ENCODE measurements around the gene CDC42BPG.
"Not testable (repeated sequence)": the region's sequence is repeated elsewhere in the genome, so short reads cannot be mapped to it uniquely, and the experiment has no call there.

The CDC42BPG gene

GRCh38 chr11:64850979-64851567 lies 6.6 kb upstream of the CDC42BPG start:
- peak; percentile 60 for DNase-seq (ENCODE audit: low read depth)

DNA sequence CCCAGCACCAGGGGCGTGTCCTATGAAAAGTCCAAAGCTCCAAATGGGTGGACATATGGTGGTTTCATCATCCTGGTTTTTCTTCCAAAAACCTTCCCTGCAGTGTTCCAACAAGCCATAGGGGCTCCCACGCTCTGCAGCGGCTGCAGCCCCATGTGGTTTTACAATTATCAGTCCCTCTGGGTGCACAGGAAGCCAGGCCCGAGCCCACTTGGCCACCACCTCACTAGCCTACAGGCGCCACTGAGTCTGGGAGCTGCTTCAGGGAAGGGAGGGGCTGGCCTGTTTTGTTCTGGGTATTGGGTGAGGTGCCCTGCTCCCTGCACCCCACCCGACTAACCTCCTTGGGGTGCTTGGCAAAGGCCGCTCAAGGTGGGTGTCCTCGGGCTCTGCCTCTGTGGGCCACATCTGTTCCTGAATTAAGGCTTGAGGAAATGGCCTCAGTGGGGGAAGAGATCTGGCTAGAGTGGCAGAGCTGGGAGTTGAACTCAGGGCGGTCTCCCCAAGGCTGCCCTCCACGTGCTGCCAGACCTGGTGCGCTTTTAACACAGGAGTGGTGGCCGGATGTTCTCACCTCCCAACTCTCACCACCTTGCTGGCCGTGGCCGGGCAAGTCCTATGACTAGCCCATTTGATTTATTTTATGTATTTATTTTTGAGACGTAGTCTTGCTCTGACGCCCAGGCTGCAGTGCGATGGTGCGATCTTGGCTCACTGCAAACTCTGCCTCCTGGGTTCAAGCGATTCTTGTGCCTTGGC lies 5.3 kb upstream of the CDC42BPG start:
- DNase-seq (ENCODE audit: low read depth) = no peak

DNA sequence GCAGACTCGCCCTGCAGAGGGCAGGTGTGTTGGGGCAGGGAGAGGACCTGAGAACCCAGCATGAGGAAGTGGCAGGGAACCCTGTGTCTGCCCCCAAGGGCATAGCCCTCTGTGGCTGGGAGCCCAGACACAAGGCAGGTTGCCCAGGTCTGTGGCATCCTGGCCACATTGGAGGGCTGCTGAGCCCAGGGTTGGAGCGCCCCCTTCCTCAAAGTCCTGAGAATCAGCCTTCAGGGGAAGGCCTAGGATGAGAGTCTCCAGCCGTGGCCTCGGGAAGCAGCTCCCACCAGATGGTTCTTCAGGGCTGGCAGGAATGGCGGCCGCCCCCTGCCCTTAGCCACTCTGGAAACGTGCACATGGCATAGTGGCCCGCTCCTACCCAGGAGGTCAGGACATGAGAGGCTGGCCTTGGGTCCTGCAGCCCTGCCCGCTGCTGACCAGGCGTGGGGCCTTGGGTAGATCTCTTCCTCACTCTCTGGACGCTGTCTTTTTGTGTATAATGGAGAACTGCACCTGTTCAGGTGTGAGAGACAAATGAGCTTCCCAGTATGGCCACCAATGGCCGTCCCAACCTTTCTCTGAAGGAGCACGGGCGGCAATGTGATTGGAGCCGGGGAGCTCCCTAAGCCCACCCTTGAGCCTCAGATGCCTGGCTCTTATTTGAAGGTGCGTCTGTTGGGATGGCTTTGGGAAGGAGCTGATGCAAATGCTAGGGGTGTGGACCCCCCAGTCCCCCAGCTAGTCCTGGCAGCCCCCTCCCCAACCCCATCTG lies 4.6 kb upstream of the CDC42BPG start:
- DNase-seq (ENCODE audit: low read depth) = no peak

GRCh38 chr11:64848214-64848825 lies 3.9 kb upstream of the CDC42BPG start:
- no peak for DNase-seq (ENCODE audit: low read depth)

GRCh38 chr11:64846998-64847666 lies 2.7 kb upstream of the CDC42BPG start:
- peak; percentile 79 for DNase-seq (ENCODE audit: low read depth)

- not testable (repeated sequence) for DNase-seq (ENCODE audit: low read depth)
Observed at GRCh38 chr11:64845776-64846129, 1.3 kb upstream of the CDC42BPG start.

- no peak for DNase-seq (ENCODE audit: low read depth)
Observed at GRCh38 chr11:64845129-64845775, 799 bp upstream of the CDC42BPG start.

DNA sequence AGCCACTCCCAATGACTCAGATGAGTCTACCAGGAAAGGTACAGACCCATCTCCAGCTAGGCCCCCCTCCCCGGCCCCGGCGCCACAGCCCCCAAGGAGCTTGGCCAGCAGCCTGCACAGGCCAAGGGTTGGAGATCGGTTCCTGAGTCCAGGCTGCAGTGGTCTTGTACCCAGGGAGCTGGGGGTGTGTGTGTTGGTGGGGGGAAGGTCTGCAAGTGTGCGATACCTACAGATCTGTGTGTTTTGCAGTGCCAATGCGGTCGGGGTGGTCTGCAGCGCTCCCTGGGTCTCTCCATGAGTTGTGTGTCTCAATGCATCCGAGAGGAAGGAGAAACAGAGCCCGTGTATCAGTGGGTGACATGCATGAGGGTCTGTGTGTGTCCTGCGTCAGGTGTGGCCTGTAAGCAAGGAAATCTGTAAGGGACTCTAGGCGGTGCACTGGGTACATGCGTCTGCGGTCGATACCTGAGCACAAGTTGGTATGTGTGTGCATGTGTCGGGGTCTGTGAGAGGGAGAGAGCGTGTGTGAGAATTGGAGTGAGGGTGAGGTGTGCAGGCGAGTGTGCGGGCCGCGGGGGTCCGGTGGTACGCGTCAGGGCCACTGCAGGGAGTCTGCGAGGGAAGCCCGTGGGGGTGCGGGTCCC lies 645 bp downstream of the CDC42BPG start:
- no peak for DNase-seq (ENCODE audit: low read depth)

GRCh38 chr11:64842851-64843685 lies 1.4 kb downstream of the CDC42BPG start:
- no peak for DNase-seq (ENCODE audit: low read depth)

- no peak for DNase-seq (ENCODE audit: low read depth)
Observed at GRCh38 chr11:64842366-64842759, 2.1 kb downstream of the CDC42BPG start.

- DNase-seq (ENCODE audit: low read depth) = no peak
Observed at GRCh38 chr11:64841592-64842365, 2.7 kb downstream of the CDC42BPG start.

GRCh38 chr11:64839887-64840782 lies 4.3 kb downstream of the CDC42BPG start:
- DNase-seq (ENCODE audit: low read depth) = no peak

- DNase-seq (ENCODE audit: low read depth) = no peak
Observed at GRCh38 chr11:64839335-64839734, 5.1 kb downstream of the CDC42BPG start.

DNA sequence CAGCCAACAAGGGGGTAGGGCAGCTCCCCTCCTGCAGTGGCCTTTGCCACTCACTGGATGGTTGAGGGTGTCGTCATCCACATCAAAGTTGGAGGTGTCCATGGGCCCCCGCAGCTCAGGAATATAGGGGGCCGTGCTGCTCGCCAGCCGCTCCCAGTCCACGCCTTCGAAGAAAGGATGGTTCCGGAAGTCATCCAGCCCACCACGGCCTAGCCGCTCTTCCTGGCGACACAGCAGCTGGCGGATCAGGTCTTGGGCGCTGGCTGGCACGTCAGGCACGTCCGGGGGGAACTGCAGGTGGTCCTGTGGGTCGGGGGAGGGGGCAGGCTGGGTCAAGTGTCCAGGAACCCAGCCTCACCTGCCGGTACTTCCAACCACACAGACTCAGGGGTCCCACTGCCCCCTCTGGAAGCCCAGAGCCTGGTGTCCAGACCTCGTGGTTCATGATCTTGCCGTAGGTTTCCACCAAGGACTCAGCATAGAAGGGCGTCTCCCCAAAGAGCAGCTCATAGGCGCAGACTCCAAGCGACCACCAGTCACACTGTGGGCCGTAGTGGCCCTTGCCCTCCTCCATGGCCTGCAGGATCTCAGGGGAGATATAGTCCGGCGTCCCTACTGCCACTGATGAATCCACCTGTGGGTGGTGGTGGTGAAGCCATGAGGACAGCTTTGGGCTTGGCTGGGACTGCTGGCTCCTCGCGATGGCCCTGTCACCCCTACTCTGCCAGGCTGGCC lies 5.7 kb downstream of the CDC42BPG start:
- no peak for DNase-seq (ENCODE audit: low read depth)

DNA sequence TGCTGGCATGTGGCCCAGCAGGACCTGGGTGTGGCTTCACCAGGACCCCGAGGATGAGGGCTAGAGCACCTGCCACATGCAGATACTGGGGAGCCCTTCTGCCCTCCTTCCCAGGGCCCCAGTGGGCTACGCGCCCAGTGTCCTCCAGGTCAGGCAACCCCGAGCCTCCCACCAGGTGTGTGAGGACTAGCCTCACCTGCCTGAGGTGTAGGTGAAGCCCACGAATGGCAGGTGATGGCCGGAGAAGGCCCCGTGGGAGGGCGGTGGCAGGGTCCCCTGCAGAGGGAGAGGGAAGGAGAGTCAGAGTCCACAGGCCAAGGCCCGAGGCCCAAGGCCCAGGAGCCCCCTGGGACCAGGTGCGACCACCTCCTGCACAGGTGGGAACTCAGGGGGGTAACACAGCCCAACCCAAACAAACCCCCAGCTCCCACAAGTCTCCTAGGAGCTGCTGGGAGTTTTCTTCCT lies 6.5 kb downstream of the CDC42BPG start:
- no peak for DNase-seq (ENCODE audit: low read depth)

- DNase-seq (ENCODE audit: low read depth) = no peak
Observed at GRCh38 chr11:64836448-64837072, 7.9 kb downstream of the CDC42BPG start.
